Measurements from ENCODE around the gene CCDC116.
"Not testable (repeated sequence)": the region's sequence is repeated elsewhere in the genome, so short reads cannot be mapped to it uniquely, and the experiment has no call there.

CCDC116 gene

GRCh38 chr22:21599053-21599893 lies 33.3 kb upstream of the CCDC116 start:
- no peak for DNase-seq (ENCODE audit: low read depth)
- TF ChIP-seq CTCF (IDR thresholded peaks at IDR 0.05; ENCODE audit: insufficient read depth, low read depth, low read length, missing control alignments), result no peak
- no peak overlapping the region for H3K4me3 ChIP-seq (ENCODE audit: low read depth, low read length)

GRCh38 chr22:21602579-21602978 lies 30.0 kb upstream of the CCDC116 start:
- H3K4me3 ChIP-seq (ENCODE audit: low read depth, low read length), result no peak overlapping the region
- no peak for DNase-seq (ENCODE audit: low read depth)
- no peak for TF ChIP-seq CTCF (IDR thresholded peaks at IDR 0.05; ENCODE audit: insufficient read depth, low read depth, low read length, missing control alignments)

GRCh38 chr22:21603973-21604372 lies 28.6 kb upstream of the CCDC116 start:
- no peak overlapping the region for H3K4me3 ChIP-seq (ENCODE audit: low read depth, low read length)
- TF ChIP-seq CTCF (IDR thresholded peaks at IDR 0.05; ENCODE audit: insufficient read depth, low read depth, low read length, missing control alignments), result no peak
- no peak for DNase-seq (ENCODE audit: low read depth)

- DNase-seq (ENCODE audit: low read depth), result no peak
- H3K4me3 ChIP-seq (ENCODE audit: low read depth, low read length), result no peak overlapping the region
- no peak for TF ChIP-seq CTCF (IDR thresholded peaks at IDR 0.05; ENCODE audit: insufficient read depth, low read depth, low read length, missing control alignments)
Measured at GRCh38 chr22:21605887-21606564, 26.5 kb upstream of the CCDC116 start.

GRCh38 chr22:21606775-21607174 lies 25.8 kb upstream of the CCDC116 start:
- DNase-seq (ENCODE audit: low read depth), result no peak
- H3K4me3 ChIP-seq (ENCODE audit: low read depth, low read length), result no peak overlapping the region
- no peak for TF ChIP-seq CTCF (IDR thresholded peaks at IDR 0.05; ENCODE audit: insufficient read depth, low read depth, low read length, missing control alignments)

GRCh38 chr22:21609556-21610157 lies 22.9 kb upstream of the CCDC116 start:
- not testable (repeated sequence) for H3K4me3 ChIP-seq (ENCODE audit: low read depth, low read length); DNase-seq (ENCODE audit: low read depth)

- H3K4me3 ChIP-seq (ENCODE audit: low read depth, low read length), result no peak overlapping the region
- DNase-seq (ENCODE audit: low read depth), result no peak
- no peak for TF ChIP-seq CTCF (IDR thresholded peaks at IDR 0.05; ENCODE audit: insufficient read depth, low read depth, low read length, missing control alignments)
Measured at GRCh38 chr22:21611210-21611977, 21.2 kb upstream of the CCDC116 start.
